Chondrocyte (in vitro differentiated cells): ENCODE results near the gene SPTBN2. TPM values are rescaled to one million over a fixed set of nuclear protein-coding genes. Genes with fewer than 3 reads are reported as not detected.

Source experiments
- DNase-seq: peaks from one replicate; pipeline ENCODE4 v3.0.0; 2021; ENCODE audit warnings: mixed read lengths, low spot score
- H3K27ac Mint-ChIP-seq: one replicate; pipeline ENCODE4 v1.8.0; 2021; ENCODE audit warnings: mild to moderate bottlenecking, moderate library complexity, mixed read lengths; ENCODE audit not compliant: unreplicated experiment
- H3K27me3 Mint-ChIP-seq: 2 replicates; pipeline ENCODE4 v1.8.0; 2021; ENCODE audit warnings: low read depth, mixed read lengths
- H3K36me3 Mint-ChIP-seq: 2 replicates; pipeline ENCODE4 v1.8.0; 2021; ENCODE audit warnings: low read depth, mixed read lengths
- H3K4me1 Mint-ChIP-seq: 2 replicates; pipeline ENCODE4 v1.8.0; 2021; ENCODE audit warnings: low read depth, mild to moderate bottlenecking, mixed read lengths
- H3K4me3 Mint-ChIP-seq: one replicate; pipeline ENCODE4 v1.8.0; 2021; ENCODE audit warnings: mild to moderate bottlenecking, moderate library complexity, mixed read lengths; ENCODE audit not compliant: unreplicated experiment
- H3K9me3 Mint-ChIP-seq: 2 replicates; pipeline ENCODE4 v1.8.0; 2021; ENCODE audit warnings: low read depth, mixed read lengths
- total RNA-seq: library from RNA; stranded (reverse); gene quantifications from 3 replicates; pipeline ENCODE4 v1.2.1, GENCODE V29; 2021
- TF ChIP-seq, protein P1 (sequence below): fragments of 200-600 bp; sonication (generic); IDR thresholded peaks from 2 replicates; pipeline ENCODE4 v1.5.0; 2021; ENCODE audit warnings: antibody characterized with exemption, mild to moderate bottlenecking, moderate library complexity

Gene SPTBN2
- total RNA-seq, 1 donor from 2014 or later, result 15.7 TPM

GRCh38 chr11:66689661-66690590 lies 39.1 kb downstream of the SPTBN2 start:
- peak; percentile 92 for DNase-seq
- TF ChIP-seq, protein P1, sequence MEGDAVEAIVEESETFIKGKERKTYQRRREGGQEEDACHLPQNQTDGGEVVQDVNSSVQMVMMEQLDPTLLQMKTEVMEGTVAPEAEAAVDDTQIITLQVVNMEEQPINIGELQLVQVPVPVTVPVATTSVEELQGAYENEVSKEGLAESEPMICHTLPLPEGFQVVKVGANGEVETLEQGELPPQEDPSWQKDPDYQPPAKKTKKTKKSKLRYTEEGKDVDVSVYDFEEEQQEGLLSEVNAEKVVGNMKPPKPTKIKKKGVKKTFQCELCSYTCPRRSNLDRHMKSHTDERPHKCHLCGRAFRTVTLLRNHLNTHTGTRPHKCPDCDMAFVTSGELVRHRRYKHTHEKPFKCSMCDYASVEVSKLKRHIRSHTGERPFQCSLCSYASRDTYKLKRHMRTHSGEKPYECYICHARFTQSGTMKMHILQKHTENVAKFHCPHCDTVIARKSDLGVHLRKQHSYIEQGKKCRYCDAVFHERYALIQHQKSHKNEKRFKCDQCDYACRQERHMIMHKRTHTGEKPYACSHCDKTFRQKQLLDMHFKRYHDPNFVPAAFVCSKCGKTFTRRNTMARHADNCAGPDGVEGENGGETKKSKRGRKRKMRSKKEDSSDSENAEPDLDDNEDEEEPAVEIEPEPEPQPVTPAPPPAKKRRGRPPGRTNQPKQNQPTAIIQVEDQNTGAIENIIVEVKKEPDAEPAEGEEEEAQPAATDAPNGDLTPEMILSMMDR, result no peak
- Mint-ChIP-seq H3K27me3 (no peaks in the 10 kb centered on the region), H3K4me3 (no peak overlapping the region), H3K4me1 (peaks cover 3% of the 10 kb centered on the region), H3K27ac (no peak overlapping the region), H3K9me3 (no peaks in the 10 kb centered on the region), H3K36me3 (peaks cover 4% of the 10 kb centered on the region)

GRCh38 chr11:66688561-66689534 lies 40.2 kb downstream of the SPTBN2 start:
- Mint-ChIP-seq H3K27ac (no peak overlapping the region), H3K27me3 (no peaks in the 10 kb centered on the region), H3K36me3 (peaks cover 7% of the 10 kb centered on the region), H3K9me3 (no peaks in the 10 kb centered on the region), H3K4me3 (no peak overlapping the region), H3K4me1 (no peaks in the 10 kb centered on the region)
- TF ChIP-seq, protein P1, result no peak
- peak; percentile 74 for DNase-seq

DNA sequence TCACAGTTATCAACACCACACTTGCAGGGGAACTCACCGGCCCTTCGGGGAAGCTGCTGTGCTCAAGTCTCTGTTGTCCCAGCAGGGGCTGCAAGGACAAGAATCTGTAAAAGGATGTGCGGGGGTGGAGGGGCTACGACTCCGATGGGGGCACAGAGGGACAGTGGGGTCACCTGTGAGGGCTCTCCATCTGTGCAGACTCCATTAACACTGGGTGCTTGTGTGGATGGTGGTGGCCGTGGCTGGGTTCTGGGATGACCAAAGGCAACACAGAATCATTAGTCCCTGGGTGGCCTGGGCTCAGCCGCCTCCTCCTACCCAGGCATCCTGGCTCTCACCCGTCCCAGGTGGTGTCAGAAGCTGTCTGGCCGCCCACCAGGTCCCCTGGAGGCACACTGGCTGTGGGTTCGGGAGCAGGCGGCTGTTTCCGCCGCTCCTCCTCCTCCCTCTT lies 41.2 kb downstream of the SPTBN2 start:
- TF ChIP-seq, protein P1, result no peak
- peaks cover 7% of the 10 kb centered on the region for H3K36me3 Mint-ChIP-seq

GRCh38 chr11:66686801-66687750 lies 41.9 kb downstream of the SPTBN2 start:
- DNase-seq, result peak; percentile 87
- TF ChIP-seq, protein P1, result no peak
- Mint-ChIP-seq H3K27me3 (no peaks in the 10 kb centered on the region), H3K27ac (no peak overlapping the region), H3K36me3 (peaks cover 7% of the 10 kb centered on the region), H3K4me3 (no peak overlapping the region), H3K9me3 (no peaks in the 10 kb centered on the region), H3K4me1 (no peaks in the 10 kb centered on the region)

More for the DNA sequence above, 41.2 kb downstream of the SPTBN2 start:
- no peaks in the 10 kb centered on the region for H3K27me3 Mint-ChIP-seq
- H3K27ac Mint-ChIP-seq, result no peak overlapping the region
- H3K4me3 Mint-ChIP-seq, result no peak overlapping the region
- no peaks in the 10 kb centered on the region for H3K9me3 Mint-ChIP-seq
- peak; percentile 64 for DNase-seq
- no peaks in the 10 kb centered on the region for H3K4me1 Mint-ChIP-seq
